BE2C (cell line): ENCODE results near the gene MED19.
"Not testable (repeated sequence)": the region's sequence is repeated elsewhere in the genome, so short reads cannot be mapped to it uniquely, and the experiment has no call there.

Experiments used
- DNase-seq: peaks from one replicate; pipeline ENCODE4 v3.0.0-alpha.2; 2020
- H3K27me3 ChIP-seq: fragments of 250-450 bp; sonication (Bioruptor Pico); 2 replicates; pipeline ENCODE4 v1.5.1; 2020; ENCODE audit warnings: mild to moderate bottlenecking
- H3K36me3 ChIP-seq: fragments of 250-450 bp; sonication (Bioruptor Pico); 2 replicates; pipeline ENCODE4 v1.5.1; 2020; ENCODE audit warnings: mild to moderate bottlenecking
- H3K4me1 ChIP-seq: fragments of 250-450 bp; sonication (Bioruptor Pico); 2 replicates; pipeline ENCODE4 v1.5.1; 2020
- H3K4me3 ChIP-seq: 2 replicates; pipeline ENCODE4 v1.5.1; 2011; ENCODE audit warnings: low read depth, low read length
- H3K9me3 ChIP-seq: fragments of 250-450 bp; sonication (Bioruptor Pico); 2 replicates; pipeline ENCODE4 v1.5.1; 2020
- CTCF ChIP-seq: IDR thresholded peaks from 2 replicates; pipeline ENCODE4 v1.5.1; 2012; ENCODE audit warnings: mild to moderate bottlenecking, low read depth, low read length

Gene MED19

DNA sequence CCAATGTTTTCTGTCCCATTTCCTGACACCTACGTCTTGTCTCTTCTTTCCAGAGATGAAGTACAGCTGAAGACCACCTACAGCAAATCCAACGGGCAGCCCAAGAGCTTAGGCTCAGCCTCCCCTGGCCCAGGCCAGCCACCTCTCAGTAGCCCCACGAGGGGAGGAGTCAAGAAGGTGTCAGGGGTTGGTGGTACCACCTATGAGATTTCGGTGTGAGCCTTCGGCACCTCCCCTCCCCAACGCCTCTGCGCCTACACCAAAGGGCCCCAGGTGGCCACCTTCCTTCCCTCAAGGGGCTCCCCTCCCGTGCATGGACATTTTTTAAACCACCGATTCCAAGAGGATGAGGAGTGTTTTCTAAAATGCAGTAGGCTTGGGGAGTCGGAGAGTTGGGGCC is 12.2 kb downstream of the MED19 start:
- DNase-seq = no peak
- no peak for TF ChIP-seq CTCF
- no peaks in the 10 kb centered on the region for H3K4me1 ChIP-seq
- no peak overlapping the region for H3K4me3 ChIP-seq
- no peaks in the 10 kb centered on the region for H3K27me3 ChIP-seq
- peaks cover 12% of the 10 kb centered on the region for H3K36me3 ChIP-seq
- no peaks in the 10 kb centered on the region for H3K9me3 ChIP-seq

DNA sequence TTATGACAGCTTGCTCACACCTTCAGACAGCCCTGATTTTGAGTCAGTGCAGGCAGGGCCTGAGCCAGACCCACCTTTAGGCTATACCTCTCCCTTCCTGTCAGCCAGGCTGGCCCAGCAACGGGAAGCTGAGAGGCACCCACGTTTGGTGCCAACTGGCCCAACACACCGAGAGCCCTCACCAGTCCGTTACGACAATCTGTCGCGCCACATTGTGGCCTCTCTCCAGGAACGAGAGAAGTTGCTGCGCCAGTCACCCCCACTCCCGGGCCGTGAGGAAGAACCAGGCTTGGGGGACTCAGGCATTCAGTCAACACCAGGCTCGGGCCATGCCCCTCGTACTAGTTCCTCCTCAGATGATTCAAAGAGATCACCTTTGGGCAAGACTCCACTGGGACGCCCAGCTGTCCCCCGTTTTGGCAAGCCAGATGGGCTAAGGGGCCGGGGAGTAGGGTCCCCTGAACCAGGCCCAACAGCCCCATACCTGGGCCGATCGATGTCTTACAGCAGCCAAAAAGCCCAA is 13.1 kb downstream of the MED19 start:
- DNase-seq = no peak
- H3K4me3 ChIP-seq = no peak overlapping the region
- H3K4me1 ChIP-seq = no peaks in the 10 kb centered on the region
- TF ChIP-seq CTCF = no peak
- H3K27me3 ChIP-seq = no peaks in the 10 kb centered on the region
- peaks cover 12% of the 10 kb centered on the region for H3K36me3 ChIP-seq
- H3K9me3 ChIP-seq = no peaks in the 10 kb centered on the region

GRCh38 chr11:57690474-57690873 is 21.5 kb downstream of the MED19 start:
- not testable (repeated sequence) for H3K9me3 ChIP-seq, H3K4me3 ChIP-seq, H3K27me3 ChIP-seq, DNase-seq, H3K4me1 ChIP-seq
- H3K36me3 ChIP-seq = peaks cover 20% of the 10 kb centered on the region

DNA sequence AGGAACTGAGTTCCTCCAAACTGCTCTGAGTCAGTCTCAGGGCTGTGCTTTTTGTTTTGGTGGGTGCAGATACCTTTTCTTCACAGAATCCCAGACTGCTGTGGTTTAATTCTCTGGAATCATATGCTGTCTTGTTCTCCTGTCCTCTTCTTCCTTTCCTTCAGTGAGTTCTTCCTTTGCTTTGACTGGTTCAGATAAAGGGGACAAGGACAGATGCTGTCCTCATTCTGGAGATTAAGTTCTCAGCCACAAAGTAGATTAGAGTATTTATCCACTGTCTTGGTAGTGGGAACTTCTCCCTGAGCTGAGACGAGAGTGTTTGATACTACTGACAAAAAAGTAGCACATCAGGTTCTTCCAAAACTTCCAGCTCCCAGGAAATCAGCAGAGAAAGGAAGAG is 30.8 kb downstream of the MED19 start:
- Histone ChIP-seq H3K27me3 (no peaks in the 10 kb centered on the region), H3K4me3 (no peak overlapping the region), H3K36me3 (no peaks in the 10 kb centered on the region; the same call in 1 of the 2 replicates), H3K9me3 (no peaks in the 10 kb centered on the region), H3K4me1 (no peaks in the 10 kb centered on the region)
- DNase-seq = no peak
- TF ChIP-seq CTCF = no peak

DNA sequence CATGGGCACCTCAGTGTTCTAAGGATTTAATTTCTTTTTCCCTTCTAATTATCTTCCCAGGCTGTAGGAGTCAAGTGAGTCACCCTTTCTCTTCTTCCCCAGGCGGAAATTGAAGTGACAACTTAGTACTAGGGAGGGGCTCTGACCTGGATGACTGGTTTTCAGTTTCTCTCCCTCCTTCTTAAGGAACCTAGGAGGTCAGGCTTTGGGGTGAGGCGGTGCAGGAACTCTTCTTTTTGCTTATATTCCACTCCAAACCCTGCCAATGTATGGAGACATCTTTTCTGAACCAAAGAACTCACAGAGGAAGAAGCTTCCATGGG is 31.5 kb downstream of the MED19 start:
- DNase-seq = no peak
- Histone ChIP-seq H3K4me3 (no peak overlapping the region), H3K36me3 (no peaks in the 10 kb centered on the region; the same call in 1 of the 2 replicates), H3K9me3 (no peaks in the 10 kb centered on the region), H3K4me1 (no peaks in the 10 kb centered on the region), H3K27me3 (no peaks in the 10 kb centered on the region)
- TF ChIP-seq CTCF = no peak

DNA sequence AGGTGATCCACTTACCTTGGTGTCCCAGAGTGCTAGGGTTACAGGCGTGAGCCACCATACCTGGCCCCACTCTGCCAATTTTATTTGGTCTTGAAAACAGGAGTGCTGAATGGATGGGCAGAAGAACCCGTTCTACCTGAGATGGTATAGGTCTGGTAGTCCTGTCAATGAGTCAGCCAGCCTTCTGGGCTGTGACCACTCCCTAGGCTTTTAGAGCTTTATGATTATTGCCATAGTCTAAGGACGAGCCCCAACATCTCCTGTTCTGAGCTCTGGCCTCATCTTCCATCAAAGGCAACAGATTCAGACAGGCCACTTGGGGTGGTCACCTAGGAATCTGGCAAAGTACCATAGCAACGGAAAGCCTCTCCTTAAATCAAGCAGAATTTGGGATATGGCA is 32.6 kb downstream of the MED19 start:
- H3K4me3 ChIP-seq = no peak overlapping the region
- no peak for TF ChIP-seq CTCF
- no peaks in the 10 kb centered on the region for H3K9me3 ChIP-seq
- H3K27me3 ChIP-seq = no peaks in the 10 kb centered on the region
- H3K4me1 ChIP-seq = no peaks in the 10 kb centered on the region
- H3K36me3 ChIP-seq = no peaks in the 10 kb centered on the region
- no peak for DNase-seq

DNA sequence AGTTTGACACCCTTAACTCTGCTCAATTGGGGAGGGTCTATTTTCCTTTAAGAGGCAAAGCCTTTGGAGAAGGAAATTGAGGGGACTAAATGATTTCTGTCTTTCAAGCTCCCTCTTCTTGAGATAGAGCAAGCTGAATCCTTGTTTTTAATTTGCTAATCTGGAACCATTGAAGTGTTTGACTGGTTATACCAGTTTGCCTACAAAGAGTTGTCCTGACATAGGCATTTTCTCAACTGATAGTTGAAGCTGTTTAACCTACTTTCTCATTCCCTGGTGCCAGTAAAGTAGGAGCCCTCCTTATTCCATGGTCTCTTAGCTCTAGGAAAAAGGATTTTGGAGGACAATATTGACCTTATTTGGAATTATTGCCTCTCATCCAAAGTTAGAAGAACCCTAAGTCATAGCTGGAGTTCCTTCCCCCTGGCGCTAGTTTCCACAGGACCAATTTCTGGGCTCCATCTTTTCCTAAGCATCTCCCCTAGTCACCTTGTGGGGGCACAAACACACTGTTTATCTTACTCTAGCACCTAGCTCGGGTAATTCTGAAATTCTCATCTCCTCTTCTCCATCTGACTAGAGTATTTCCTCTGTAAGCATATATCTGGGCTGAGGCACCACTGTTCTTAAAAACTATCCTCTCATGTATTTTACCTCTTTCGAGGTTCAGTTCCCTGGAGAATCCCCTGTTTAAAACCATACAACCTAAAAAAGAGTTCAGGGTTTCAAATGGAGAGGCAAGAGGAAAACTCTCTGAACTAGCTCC is 36.7 kb downstream of the MED19 start:
- no peaks in the 10 kb centered on the region for H3K9me3 ChIP-seq
- no peak for DNase-seq
- TF ChIP-seq CTCF = no peak
- H3K27me3 ChIP-seq = no peaks in the 10 kb centered on the region
- H3K36me3 ChIP-seq = peaks cover 13% of the 10 kb centered on the region
- no peak overlapping the region for H3K4me3 ChIP-seq
- H3K4me1 ChIP-seq = no peaks in the 10 kb centered on the region
